ENCODE measurements around the gene PCNP. TPM values are rescaled to one million over a fixed set of nuclear protein-coding genes. Genes with fewer than 3 reads are reported as not detected.
"Not testable (repeated sequence)": the region's sequence is repeated elsewhere in the genome, so short reads cannot be mapped to it uniquely, and the experiment has no call there.

PCNP gene
- total and polyA plus RNA-seq, 9 donors, result 59.0 to 162 (median 123) TPM

- H3K36me3 ChIP-seq (ENCODE audit: control insufficient read depth, insufficient read depth, low read length), result no peaks in the 10 kb centered on the region
- no peaks in the 10 kb centered on the region for H3K9me3 ChIP-seq (replicated peaks; ENCODE audit: control insufficient read depth, low read depth, low read length)
- no peak for DNase-seq
- no peak overlapping the region for H3K27ac ChIP-seq (ENCODE audit: low read length)
- H3K27me3 ChIP-seq (ENCODE audit: control insufficient read depth, insufficient read depth, low read length), result no peaks in the 10 kb centered on the region
- H3K4me1 ChIP-seq (ENCODE audit: control insufficient read depth, insufficient read depth, low read length), result no peaks in the 10 kb centered on the region
- H3K4me3 ChIP-seq (ENCODE audit: low read length), result no peak overlapping the region
Observed at GRCh38 chr3:101629219-101629618, 55.2 kb downstream of the PCNP start.

- no peaks in the 10 kb centered on the region for H3K36me3 ChIP-seq (ENCODE audit: control insufficient read depth, insufficient read depth, low read length)
- H3K9me3 ChIP-seq (replicated peaks; ENCODE audit: control insufficient read depth, low read depth, low read length), result no peaks in the 10 kb centered on the region
- peaks cover 2% of the 10 kb centered on the region for H3K4me1 ChIP-seq (ENCODE audit: control insufficient read depth, insufficient read depth, low read length)
- WGBS (ENCODE audit: insufficient coverage), result no CpG with 5 or more reads among the region's 1 CpG
- H3K4me3 ChIP-seq (ENCODE audit: low read length), result no peak overlapping the region
- DNase-seq, result no peak
- no peaks in the 10 kb centered on the region for H3K27me3 ChIP-seq (ENCODE audit: control insufficient read depth, insufficient read depth, low read length)
- H3K27ac ChIP-seq (ENCODE audit: low read length), result no peak overlapping the region
Observed at GRCh38 chr3:101631098-101631796, 57.3 kb downstream of the PCNP start.

GRCh38 chr3:101631959-101632358, 58.0 kb downstream of the PCNP start:
- H3K4me3 ChIP-seq (ENCODE audit: low read length); H3K27me3 ChIP-seq (ENCODE audit: control insufficient read depth, insufficient read depth, low read length); H3K36me3 ChIP-seq (ENCODE audit: control insufficient read depth, insufficient read depth, low read length); H3K9me3 ChIP-seq (replicated peaks; ENCODE audit: control insufficient read depth, low read depth, low read length); H3K27ac ChIP-seq (ENCODE audit: low read length); H3K4me1 ChIP-seq (ENCODE audit: control insufficient read depth, insufficient read depth, low read length); DNase-seq: not testable (repeated sequence)
- 85% methylated on average over 8 of the region's 8 CpGs for WGBS (ENCODE audit: insufficient coverage)

DNA sequence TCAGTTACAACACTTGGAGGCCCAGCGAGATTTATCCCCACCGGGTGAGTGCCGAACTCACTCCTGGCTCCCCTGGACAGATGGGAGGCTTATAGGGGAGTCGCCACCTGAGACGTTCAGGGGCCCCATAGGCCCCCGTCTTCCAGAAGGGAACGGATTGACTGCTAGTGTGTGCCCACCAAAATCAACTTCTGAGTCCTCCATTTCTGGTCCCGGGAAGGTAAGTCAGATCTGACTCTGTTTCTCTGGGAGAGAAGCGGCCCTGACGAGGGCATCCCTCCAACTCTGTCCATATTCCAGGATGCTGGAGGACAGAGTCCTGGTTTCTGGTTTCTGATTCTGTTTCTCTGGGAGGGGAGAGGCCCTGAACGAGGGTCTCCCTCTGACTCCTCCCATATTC, 58.6 kb downstream of the PCNP start:
- peaks cover 2% of the 10 kb centered on the region for H3K4me1 ChIP-seq (ENCODE audit: control insufficient read depth, insufficient read depth, low read length)
- DNase-seq, result no peak
- no peaks in the 10 kb centered on the region for H3K27me3 ChIP-seq (ENCODE audit: control insufficient read depth, insufficient read depth, low read length)
- no peak overlapping the region for H3K4me3 ChIP-seq (ENCODE audit: low read length)
- WGBS (ENCODE audit: insufficient coverage), result 65% methylated on average over 4 of the region's 11 CpGs
- no peaks in the 10 kb centered on the region for H3K36me3 ChIP-seq (ENCODE audit: control insufficient read depth, insufficient read depth, low read length)
- H3K27ac ChIP-seq (ENCODE audit: low read length), result no peak overlapping the region
- H3K9me3 ChIP-seq (replicated peaks; ENCODE audit: control insufficient read depth, low read depth, low read length), result no peaks in the 10 kb centered on the region

DNA sequence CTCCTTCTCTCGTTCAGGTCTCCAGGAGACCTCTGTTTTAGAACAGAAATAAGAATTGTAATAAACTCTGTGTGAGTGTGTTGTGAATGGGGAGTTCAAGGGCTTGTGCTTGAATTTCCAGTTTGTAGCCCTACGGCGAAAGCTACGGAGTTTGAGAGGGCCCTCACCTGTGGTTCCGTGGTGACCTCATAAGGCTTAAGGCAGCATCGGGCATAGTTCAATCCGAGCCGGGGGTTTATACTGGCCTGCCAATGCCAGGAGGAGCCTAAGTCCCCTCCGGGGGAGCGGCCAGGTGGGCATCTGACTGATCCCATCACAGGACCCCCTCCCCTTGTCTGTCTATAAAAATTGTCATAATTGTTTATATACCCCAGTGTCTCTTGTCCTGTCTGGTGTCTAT, 59.2 kb downstream of the PCNP start:
- peaks cover 2% of the 10 kb centered on the region for H3K4me1 ChIP-seq (ENCODE audit: control insufficient read depth, insufficient read depth, low read length)
- no peaks in the 10 kb centered on the region for H3K27me3 ChIP-seq (ENCODE audit: control insufficient read depth, insufficient read depth, low read length)
- no peak overlapping the region for H3K27ac ChIP-seq (ENCODE audit: low read length)
- no peaks in the 10 kb centered on the region for H3K36me3 ChIP-seq (ENCODE audit: control insufficient read depth, insufficient read depth, low read length)
- no peak overlapping the region for H3K4me3 ChIP-seq (ENCODE audit: low read length)
- DNase-seq, result no peak
- WGBS (ENCODE audit: insufficient coverage), result 96% methylated on average over 5 of the region's 10 CpGs
- H3K9me3 ChIP-seq (replicated peaks; ENCODE audit: control insufficient read depth, low read depth, low read length), result no peaks in the 10 kb centered on the region

DNA sequence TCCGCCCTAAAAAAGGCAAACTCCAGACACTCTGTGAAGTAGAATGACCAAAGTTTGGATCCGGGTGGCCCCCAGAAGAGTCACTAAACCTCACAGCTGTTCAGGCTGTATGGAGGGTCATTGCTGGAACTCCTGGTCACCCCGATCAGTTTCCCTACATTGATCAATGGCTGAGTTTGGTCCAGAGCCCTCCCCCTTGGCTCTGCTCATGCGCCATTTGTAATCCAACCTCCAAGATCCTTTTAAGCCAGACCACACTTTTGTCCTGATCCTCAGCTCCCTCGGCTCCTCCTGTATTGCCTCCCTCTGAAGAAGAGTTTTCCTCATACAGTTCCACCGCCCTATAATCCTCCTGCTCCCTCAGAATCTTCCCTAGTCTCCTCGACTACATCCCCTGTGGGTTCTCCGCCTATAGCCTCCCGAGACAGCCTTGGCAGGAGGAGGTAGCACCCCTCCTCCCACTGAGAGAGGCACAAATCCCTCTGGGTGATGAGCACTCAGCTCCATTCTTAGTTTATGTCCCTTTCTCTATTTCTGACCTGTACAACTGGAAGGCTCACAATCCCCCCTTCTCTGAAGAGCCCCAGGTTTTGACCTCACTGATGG, 60.7 kb downstream of the PCNP start:
- Histone ChIP-seq H3K4me3 (ENCODE audit: low read length) (no peak overlapping the region), H3K36me3 (ENCODE audit: control insufficient read depth, insufficient read depth, low read length) (no peaks in the 10 kb centered on the region), H3K27ac (ENCODE audit: low read length) (no peak overlapping the region), H3K27me3 (ENCODE audit: control insufficient read depth, insufficient read depth, low read length) (no peaks in the 10 kb centered on the region), H3K9me3 (replicated peaks; ENCODE audit: control insufficient read depth, low read depth, low read length) (no peaks in the 10 kb centered on the region), H3K4me1 (ENCODE audit: control insufficient read depth, insufficient read depth, low read length) (peaks cover 2% of the 10 kb centered on the region)
- DNase-seq, result no peak
- whole genome bisulfite sequencing (ENCODE audit: insufficient coverage), result 67% methylated on average over 9 of the region's 9 CpGs

DNA sequence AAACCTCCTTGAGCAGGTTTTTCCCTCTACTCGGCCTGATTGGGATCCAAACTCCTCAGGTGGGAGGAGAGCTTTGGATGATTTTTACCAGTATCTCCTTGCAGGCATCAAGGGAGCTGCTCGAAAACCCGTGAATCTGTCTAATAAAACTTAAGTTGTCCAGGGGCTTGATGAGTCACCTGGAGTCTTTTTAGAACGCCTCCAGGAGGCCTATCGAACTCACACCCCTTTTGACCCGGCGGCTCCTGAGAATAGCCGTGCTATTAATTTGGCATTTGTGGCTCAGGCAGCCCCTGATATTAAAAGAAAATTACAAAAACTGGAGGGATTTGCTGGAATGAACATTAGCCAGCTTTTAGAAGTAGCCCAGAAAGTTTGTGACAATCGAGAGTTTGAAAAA, 61.4 kb downstream of the PCNP start:
- no peak overlapping the region for H3K4me3 ChIP-seq (ENCODE audit: low read length)
- H3K27me3 ChIP-seq (ENCODE audit: control insufficient read depth, insufficient read depth, low read length), result no peaks in the 10 kb centered on the region
- H3K9me3 ChIP-seq (replicated peaks; ENCODE audit: control insufficient read depth, low read depth, low read length), result no peaks in the 10 kb centered on the region
- no peak for DNase-seq
- peaks cover 2% of the 10 kb centered on the region for H3K4me1 ChIP-seq (ENCODE audit: control insufficient read depth, insufficient read depth, low read length)
- 64% methylated on average over 6 of the region's 9 CpGs for WGBS (ENCODE audit: insufficient coverage)
- no peak overlapping the region for H3K27ac ChIP-seq (ENCODE audit: low read length)
- H3K36me3 ChIP-seq (ENCODE audit: control insufficient read depth, insufficient read depth, low read length), result no peaks in the 10 kb centered on the region

DNA sequence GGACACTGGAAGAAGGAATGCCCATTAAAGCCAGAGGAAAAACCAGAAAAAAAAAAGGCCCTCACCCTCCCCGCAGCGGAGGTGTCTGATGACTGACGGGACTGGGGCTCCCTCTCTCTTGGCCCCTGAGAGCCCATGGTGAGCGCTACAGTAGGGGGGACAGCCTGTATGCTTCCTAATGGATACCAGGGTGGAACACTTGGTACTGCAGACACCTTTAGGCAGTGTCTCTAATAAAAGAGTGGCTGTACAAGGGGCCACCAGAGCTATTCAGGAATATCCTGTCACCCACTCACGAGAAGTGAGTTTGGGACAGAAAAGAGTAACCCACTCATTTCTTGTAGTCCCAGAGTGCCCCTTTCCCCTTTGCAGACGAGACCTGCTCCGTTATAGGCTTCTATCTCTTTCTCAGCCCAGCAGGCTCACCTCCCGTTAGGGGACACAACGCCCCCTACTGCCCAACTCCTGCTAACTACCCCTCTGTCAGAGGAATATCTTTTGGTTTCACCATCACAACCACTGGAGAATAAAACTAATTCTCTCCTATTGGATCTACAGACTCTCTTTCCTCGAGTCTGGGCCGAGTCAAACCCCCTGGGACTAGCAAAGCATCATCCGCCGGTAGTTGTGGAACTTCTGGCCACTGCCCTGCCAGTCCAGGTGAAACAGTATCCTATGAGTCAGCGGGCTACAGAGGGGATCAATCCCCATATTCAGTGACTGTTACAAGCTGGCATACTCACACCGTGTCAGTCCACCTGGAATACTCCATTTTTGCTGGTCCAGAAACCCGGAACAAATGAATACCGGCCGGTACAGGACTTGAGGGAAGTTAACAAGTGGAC, 62.2 kb downstream of the PCNP start:
- Histone ChIP-seq H3K27ac (ENCODE audit: low read length) (no peak overlapping the region), H3K36me3 (ENCODE audit: control insufficient read depth, insufficient read depth, low read length) (no peaks in the 10 kb centered on the region), H3K9me3 (replicated peaks; ENCODE audit: control insufficient read depth, low read depth, low read length) (no peaks in the 10 kb centered on the region), H3K4me1 (ENCODE audit: control insufficient read depth, insufficient read depth, low read length) (peaks cover 2% of the 10 kb centered on the region), H3K27me3 (ENCODE audit: control insufficient read depth, insufficient read depth, low read length) (no peaks in the 10 kb centered on the region), H3K4me3 (ENCODE audit: low read length) (no peak overlapping the region)
- WGBS (ENCODE audit: insufficient coverage), result 36% methylated on average over 14 of the region's 18 CpGs
- DNase-seq, result peak; percentile 22

GRCh38 chr3:101637451-101637850, 63.5 kb downstream of the PCNP start:
- Histone ChIP-seq H3K4me3 (ENCODE audit: low read length) (no peak overlapping the region), H3K4me1 (ENCODE audit: control insufficient read depth, insufficient read depth, low read length) (peaks cover 2% of the 10 kb centered on the region), H3K27me3 (ENCODE audit: control insufficient read depth, insufficient read depth, low read length) (no peaks in the 10 kb centered on the region), H3K27ac (ENCODE audit: low read length) (no peak overlapping the region), H3K9me3 (replicated peaks; ENCODE audit: control insufficient read depth, low read depth, low read length) (no peaks in the 10 kb centered on the region), H3K36me3 (ENCODE audit: control insufficient read depth, insufficient read depth, low read length) (no peaks in the 10 kb centered on the region)
- DNase-seq, result no peak
- 88% methylated on average over 10 of the region's 10 CpGs for WGBS (ENCODE audit: insufficient coverage)

DNA sequence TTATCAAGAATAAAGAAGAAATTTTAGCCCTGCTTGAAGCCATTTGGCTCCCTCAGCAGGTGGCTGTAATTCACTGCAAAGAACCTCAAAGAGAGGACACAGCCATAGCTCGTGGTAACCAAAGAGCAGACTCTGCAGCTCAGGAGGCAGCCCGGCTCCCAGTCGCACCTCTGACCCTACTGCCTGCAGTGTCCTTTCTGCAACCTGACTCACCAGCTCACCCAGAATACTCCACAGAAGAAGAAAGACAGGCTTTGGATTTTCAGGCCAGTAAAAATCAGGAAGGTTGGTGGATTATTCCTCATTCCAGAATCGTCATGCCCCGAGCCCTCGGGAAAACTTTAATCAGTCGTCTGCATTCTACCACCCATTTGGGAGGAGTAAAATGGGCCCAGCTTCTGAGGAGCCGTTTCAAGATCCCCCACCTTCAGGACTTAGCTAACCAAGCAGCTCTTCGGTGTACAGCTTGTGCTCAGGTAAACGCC, 64.3 kb downstream of the PCNP start:
- Histone ChIP-seq H3K36me3 (ENCODE audit: control insufficient read depth, insufficient read depth, low read length) (no peaks in the 10 kb centered on the region), H3K4me3 (ENCODE audit: low read length) (no peak overlapping the region), H3K4me1 (ENCODE audit: control insufficient read depth, insufficient read depth, low read length) (peaks cover 2% of the 10 kb centered on the region), H3K9me3 (replicated peaks; ENCODE audit: control insufficient read depth, low read depth, low read length) (no peaks in the 10 kb centered on the region), H3K27ac (ENCODE audit: low read length) (no peak overlapping the region), H3K27me3 (ENCODE audit: control insufficient read depth, insufficient read depth, low read length) (no peaks in the 10 kb centered on the region)
- no peak for DNase-seq
- WGBS (ENCODE audit: insufficient coverage), result 58% methylated on average over 5 of the region's 10 CpGs

All from muscle of leg (tissue), 11 donors.